Measurements from ENCODE around the gene MUC5B. TPM values are rescaled to one million over a fixed set of nuclear protein-coding genes. Genes with fewer than 3 reads are reported as not detected.

Gene MUC5B
- total RNA-seq, 1 donor from 2014 or later: not detected

DNA sequence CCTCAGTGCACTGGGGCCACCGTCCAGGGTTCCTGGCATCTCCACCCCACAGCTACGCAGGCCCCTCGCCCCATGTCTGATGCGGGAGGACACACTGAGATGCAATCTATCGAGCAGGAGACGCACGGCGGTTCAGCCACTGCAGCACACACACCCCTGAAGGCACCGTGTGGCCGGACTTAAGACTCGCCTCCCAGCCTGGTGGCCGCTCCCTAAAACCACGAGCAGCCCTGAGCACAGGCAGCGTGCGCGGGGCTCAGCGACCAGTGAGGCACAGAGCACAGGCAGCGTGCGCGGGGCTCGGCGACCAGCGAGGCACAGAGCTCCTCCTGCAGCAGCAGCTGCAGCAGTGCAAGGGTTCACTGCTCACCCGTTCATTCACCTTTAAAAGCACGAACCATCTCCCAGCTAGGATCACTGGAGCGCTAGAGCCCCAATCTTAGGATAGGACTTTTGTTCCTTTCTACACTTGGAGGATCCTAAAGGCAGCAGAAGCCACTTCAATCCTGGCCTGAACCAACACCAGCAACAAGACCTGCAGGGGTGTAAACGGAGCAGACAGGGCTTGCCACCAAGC, 55.2 kb downstream of the MUC5B start:
- peaks cover 9% of the 10 kb centered on the region for H3K27me3 Mint-ChIP-seq (ENCODE audit: unreplicated experiment)
- TF ChIP-seq, protein P1, sequence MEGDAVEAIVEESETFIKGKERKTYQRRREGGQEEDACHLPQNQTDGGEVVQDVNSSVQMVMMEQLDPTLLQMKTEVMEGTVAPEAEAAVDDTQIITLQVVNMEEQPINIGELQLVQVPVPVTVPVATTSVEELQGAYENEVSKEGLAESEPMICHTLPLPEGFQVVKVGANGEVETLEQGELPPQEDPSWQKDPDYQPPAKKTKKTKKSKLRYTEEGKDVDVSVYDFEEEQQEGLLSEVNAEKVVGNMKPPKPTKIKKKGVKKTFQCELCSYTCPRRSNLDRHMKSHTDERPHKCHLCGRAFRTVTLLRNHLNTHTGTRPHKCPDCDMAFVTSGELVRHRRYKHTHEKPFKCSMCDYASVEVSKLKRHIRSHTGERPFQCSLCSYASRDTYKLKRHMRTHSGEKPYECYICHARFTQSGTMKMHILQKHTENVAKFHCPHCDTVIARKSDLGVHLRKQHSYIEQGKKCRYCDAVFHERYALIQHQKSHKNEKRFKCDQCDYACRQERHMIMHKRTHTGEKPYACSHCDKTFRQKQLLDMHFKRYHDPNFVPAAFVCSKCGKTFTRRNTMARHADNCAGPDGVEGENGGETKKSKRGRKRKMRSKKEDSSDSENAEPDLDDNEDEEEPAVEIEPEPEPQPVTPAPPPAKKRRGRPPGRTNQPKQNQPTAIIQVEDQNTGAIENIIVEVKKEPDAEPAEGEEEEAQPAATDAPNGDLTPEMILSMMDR (IDR thresholded peaks at IDR 0.05; ENCODE audit: unreplicated experiment): no peak
- no peaks in the 10 kb centered on the region for H3K9me3 Mint-ChIP-seq (ENCODE audit: unreplicated experiment)
- DNase-seq (ENCODE audit: low spot score): no peak
- peaks cover 14% of the 10 kb centered on the region for H3K4me1 Mint-ChIP-seq (ENCODE audit: unreplicated experiment)
- H3K36me3 Mint-ChIP-seq (ENCODE audit: low read depth, unreplicated experiment): peaks cover 15% of the 10 kb centered on the region
- H3K4me3 Mint-ChIP-seq (ENCODE audit: unreplicated experiment): no peak overlapping the region
- H3K27ac Mint-ChIP-seq (ENCODE audit: unreplicated experiment): no peak overlapping the region

DNA sequence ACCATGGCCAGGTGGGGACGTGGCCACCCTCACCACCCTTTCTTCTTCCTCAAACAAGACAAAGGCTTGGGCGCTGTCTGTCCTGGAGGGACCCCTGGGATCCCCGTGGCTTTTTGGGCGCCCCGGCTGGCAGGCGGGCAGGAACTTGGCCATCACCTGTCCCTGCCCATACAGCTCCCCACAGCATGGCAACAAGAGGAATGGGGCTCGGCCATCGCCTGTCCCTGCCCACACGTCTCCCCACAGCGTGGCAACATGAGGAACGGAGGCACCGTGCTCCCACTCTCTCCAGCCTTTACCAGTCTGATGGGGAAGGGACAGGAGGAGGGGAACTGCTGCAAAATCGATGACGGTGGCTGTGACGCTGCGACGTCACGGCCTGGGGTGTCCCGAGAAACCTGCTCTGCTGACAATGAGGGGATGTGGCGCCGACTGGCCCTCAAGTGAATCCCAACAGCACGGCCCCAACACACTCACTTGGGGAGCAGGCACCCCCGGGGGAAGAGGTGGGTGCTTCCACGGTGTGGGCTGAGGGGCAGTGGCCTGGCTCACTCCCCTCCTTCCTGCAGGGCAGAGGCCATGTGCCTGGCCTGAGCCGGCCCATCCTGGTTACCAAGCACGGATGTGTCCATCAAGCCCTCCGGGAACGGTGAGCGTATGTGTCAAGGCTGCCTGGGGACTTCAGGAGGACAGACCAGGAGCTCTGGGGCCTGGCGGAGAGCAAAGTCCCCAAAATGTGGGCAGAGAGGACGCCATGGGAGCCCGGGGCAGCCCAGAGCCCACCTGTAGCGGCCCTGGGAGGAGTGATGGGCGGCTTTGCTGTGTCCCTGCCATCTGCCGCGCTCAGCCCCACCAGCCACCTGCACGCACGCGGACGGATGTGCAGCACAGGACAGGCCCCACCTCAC, 56.2 kb downstream of the MUC5B start:
- peaks cover 18% of the 10 kb centered on the region for H3K4me1 Mint-ChIP-seq (ENCODE audit: unreplicated experiment)
- H3K27ac Mint-ChIP-seq (ENCODE audit: unreplicated experiment): peak overlapping the region; percentile 94
- DNase-seq (ENCODE audit: low spot score): no peak
- H3K9me3 Mint-ChIP-seq (ENCODE audit: unreplicated experiment): no peaks in the 10 kb centered on the region
- no peak overlapping the region for H3K4me3 Mint-ChIP-seq (ENCODE audit: unreplicated experiment)
- peaks cover 15% of the 10 kb centered on the region for H3K36me3 Mint-ChIP-seq (ENCODE audit: low read depth, unreplicated experiment)
- peaks cover 9% of the 10 kb centered on the region for H3K27me3 Mint-ChIP-seq (ENCODE audit: unreplicated experiment)
- TF ChIP-seq, protein P1 (IDR thresholded peaks at IDR 0.05; ENCODE audit: unreplicated experiment): no peak

- Mint-ChIP-seq H3K36me3 (ENCODE audit: low read depth, unreplicated experiment) (peaks cover 15% of the 10 kb centered on the region), H3K9me3 (ENCODE audit: unreplicated experiment) (no peaks in the 10 kb centered on the region), H3K27me3 (ENCODE audit: unreplicated experiment) (peaks cover 9% of the 10 kb centered on the region), H3K27ac (ENCODE audit: unreplicated experiment) (peak overlapping the region; percentile 94), H3K4me1 (ENCODE audit: unreplicated experiment) (peaks cover 18% of the 10 kb centered on the region), H3K4me3 (ENCODE audit: unreplicated experiment) (no peak overlapping the region)
- no peak for DNase-seq (ENCODE audit: low spot score)
- TF ChIP-seq, protein P1 (IDR thresholded peaks at IDR 0.05; ENCODE audit: unreplicated experiment): no peak
These were observed 56.8 kb downstream of the MUC5B start for GRCh38 chr11:1279674-1280055.

GRCh38 chr11:1280116-1281035, 57.5 kb downstream of the MUC5B start:
- Mint-ChIP-seq H3K27me3 (ENCODE audit: unreplicated experiment) (peaks cover 9% of the 10 kb centered on the region), H3K9me3 (ENCODE audit: unreplicated experiment) (no peaks in the 10 kb centered on the region), H3K4me3 (ENCODE audit: unreplicated experiment) (peak overlapping the region; percentile 59), H3K27ac (ENCODE audit: unreplicated experiment) (peak overlapping the region; percentile 70), H3K36me3 (ENCODE audit: low read depth, unreplicated experiment) (peaks cover 18% of the 10 kb centered on the region), H3K4me1 (ENCODE audit: unreplicated experiment) (peaks cover 18% of the 10 kb centered on the region)
- TF ChIP-seq, protein P1 (IDR thresholded peaks at IDR 0.05; ENCODE audit: unreplicated experiment): no peak
- DNase-seq (ENCODE audit: low spot score): no peak

All from endothelial cell (in vitro differentiated cells).